ENCODE measurements around the gene PNKD. TPM values are rescaled to one million over a fixed set of nuclear protein-coding genes. Genes with fewer than 3 reads are reported as not detected.

PNKD gene
- total and polyA plus RNA-seq, 2 donors (not counting 1 experiment from before 2014, with no cell fraction given), result 27.7 to 29.1 TPM

DNA sequence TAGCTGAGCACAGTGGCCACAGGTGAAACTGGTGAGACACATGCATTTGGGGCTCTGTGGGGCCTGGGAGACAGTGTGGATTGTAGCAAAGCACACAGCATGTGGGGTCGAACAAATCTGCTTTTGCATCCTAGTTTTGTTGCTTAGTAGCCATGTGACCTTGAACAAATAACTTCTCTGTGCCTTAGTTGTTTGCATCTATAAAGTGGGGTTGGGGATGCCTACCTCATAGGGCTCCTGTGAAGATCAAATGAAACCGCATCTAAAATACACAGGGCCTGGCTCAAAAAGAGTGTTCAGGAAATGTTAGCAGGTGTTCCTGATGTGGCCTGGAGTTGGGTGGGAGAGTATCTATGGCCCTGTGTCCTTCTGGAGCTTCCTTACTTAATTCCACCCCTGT is 56.0 kb downstream of the PNKD start:
- no peak overlapping the region for H3K27ac ChIP-seq (ENCODE audit: insufficient read depth, low read length)
- DNase-seq (ENCODE audit: low read depth in 2 of 2), result no peak

DNA sequence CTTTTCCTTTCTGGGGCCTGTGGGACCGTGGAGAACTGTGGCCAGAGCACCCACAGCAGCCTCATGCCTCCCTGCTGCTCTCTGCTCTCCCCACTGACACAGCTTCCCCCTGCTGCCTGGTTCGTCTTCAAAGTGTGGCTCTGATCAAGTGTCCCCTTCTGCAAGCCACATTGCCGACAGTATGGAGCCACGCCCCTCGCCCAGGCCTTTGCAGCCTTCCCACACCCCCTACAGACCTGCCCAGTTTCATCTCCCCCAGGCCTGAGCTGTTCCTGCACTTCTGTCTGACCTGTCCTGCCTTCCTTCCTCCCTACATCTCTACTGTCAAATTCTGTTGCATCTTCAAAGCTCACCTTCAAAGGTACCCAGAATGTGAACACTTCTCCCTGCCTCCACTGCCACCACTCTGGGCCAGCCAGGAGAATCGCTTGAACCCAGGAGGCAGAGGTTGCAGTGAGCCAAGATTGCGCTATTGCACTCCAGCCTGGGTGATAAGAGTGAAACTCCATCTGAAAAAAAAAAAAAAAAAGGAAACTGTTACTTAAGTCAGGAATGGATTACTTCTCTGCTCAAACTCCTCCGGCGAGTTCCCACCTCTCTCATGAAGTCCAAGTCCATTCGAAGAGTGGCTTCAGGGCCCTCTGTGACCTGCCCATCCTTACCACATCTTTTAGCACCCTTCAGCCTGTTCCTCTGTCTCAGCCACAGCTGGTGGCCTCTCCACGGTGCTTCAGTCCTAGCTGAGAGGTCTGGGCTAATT is 57.3 kb downstream of the PNKD start:
- no peak overlapping the region for H3K4me2 ChIP-seq (ENCODE audit: extremely low read depth, insufficient read depth, low read length)
- H3K79me2 ChIP-seq (ENCODE audit: control insufficient read depth, insufficient read depth, low read length), result no peaks in the 10 kb centered on the region
- H3K27me3 ChIP-seq (ENCODE audit: control insufficient read depth, insufficient read depth, low read length), result no peaks in the 10 kb centered on the region
- H3K4me3 ChIP-seq (replicated peaks in 1 of 4; ENCODE audit: control extremely low read depth in 1 of 4, insufficient read depth in 1 of 4, low read depth in 3 of 4, low read length in 4 of 4), result no peak overlapping the region
- no peaks in the 10 kb centered on the region for H3K9me3 ChIP-seq (ENCODE audit: control insufficient read depth, insufficient read depth, low read depth, low read length)
- no peak overlapping the region for H3K9ac ChIP-seq (ENCODE audit: insufficient read depth, low read length)
- H3K27ac ChIP-seq (ENCODE audit: insufficient read depth, low read length), result no peak overlapping the region
- H3K36me3 ChIP-seq (ENCODE audit: control insufficient read depth, insufficient read depth, low read length), result no peaks in the 10 kb centered on the region
- TF ChIP-seq EZH2 (IDR thresholded peaks at IDR 0.05; ENCODE audit: low read length, missing control alignments), result no peak
- TF ChIP-seq, protein P1, sequence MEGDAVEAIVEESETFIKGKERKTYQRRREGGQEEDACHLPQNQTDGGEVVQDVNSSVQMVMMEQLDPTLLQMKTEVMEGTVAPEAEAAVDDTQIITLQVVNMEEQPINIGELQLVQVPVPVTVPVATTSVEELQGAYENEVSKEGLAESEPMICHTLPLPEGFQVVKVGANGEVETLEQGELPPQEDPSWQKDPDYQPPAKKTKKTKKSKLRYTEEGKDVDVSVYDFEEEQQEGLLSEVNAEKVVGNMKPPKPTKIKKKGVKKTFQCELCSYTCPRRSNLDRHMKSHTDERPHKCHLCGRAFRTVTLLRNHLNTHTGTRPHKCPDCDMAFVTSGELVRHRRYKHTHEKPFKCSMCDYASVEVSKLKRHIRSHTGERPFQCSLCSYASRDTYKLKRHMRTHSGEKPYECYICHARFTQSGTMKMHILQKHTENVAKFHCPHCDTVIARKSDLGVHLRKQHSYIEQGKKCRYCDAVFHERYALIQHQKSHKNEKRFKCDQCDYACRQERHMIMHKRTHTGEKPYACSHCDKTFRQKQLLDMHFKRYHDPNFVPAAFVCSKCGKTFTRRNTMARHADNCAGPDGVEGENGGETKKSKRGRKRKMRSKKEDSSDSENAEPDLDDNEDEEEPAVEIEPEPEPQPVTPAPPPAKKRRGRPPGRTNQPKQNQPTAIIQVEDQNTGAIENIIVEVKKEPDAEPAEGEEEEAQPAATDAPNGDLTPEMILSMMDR (conservative IDR thresholded peaks at IDR 0.05 in 1 of 2, IDR thresholded peaks at IDR 0.05 in 1 of 2; ENCODE audit: low read depth in 1 of 2, low read length in 2 of 2), result no peak
- no peak overlapping the region for H2AFZ ChIP-seq (ENCODE audit: low read length)
- H4K20me1 ChIP-seq (ENCODE audit: control insufficient read depth, extremely low read depth, insufficient read depth, low read length), result no peaks in the 10 kb centered on the region
- no peak for DNase-seq (ENCODE audit: low read depth in 2 of 2)
- H3K4me1 ChIP-seq (ENCODE audit: control insufficient read depth, extremely low read depth, insufficient read depth, low read length), result peaks cover 7% of the 10 kb centered on the region

More for the DNA sequence above, 56.0 kb downstream of the PNKD start:
- Histone ChIP-seq H3K4me2 (ENCODE audit: extremely low read depth, insufficient read depth, low read length) (no peak overlapping the region), H3K79me2 (ENCODE audit: control insufficient read depth, insufficient read depth, low read length) (no peaks in the 10 kb centered on the region), H3K27me3 (ENCODE audit: control insufficient read depth, insufficient read depth, low read length) (no peaks in the 10 kb centered on the region), H3K9ac (ENCODE audit: insufficient read depth, low read length) (no peak overlapping the region), H3K36me3 (ENCODE audit: control insufficient read depth, insufficient read depth, low read length) (no peaks in the 10 kb centered on the region), H4K20me1 (ENCODE audit: control insufficient read depth, extremely low read depth, insufficient read depth, low read length) (no peaks in the 10 kb centered on the region), H2AFZ (ENCODE audit: low read length) (no peak overlapping the region), H3K4me3 (replicated peaks in 1 of 4; ENCODE audit: control extremely low read depth in 1 of 4, insufficient read depth in 1 of 4, low read depth in 3 of 4, low read length in 4 of 4) (no peak overlapping the region), H3K4me1 (ENCODE audit: control insufficient read depth, extremely low read depth, insufficient read depth, low read length) (peaks cover 11% of the 10 kb centered on the region), H3K9me3 (ENCODE audit: control insufficient read depth, insufficient read depth, low read depth, low read length) (no peaks in the 10 kb centered on the region)
- no peak for TF ChIP-seq EZH2 (IDR thresholded peaks at IDR 0.05; ENCODE audit: low read length, missing control alignments)
- TF ChIP-seq, protein P1 (conservative IDR thresholded peaks at IDR 0.05 in 1 of 2, IDR thresholded peaks at IDR 0.05 in 1 of 2; ENCODE audit: low read depth in 1 of 2, low read length in 2 of 2), result no peak

DNA sequence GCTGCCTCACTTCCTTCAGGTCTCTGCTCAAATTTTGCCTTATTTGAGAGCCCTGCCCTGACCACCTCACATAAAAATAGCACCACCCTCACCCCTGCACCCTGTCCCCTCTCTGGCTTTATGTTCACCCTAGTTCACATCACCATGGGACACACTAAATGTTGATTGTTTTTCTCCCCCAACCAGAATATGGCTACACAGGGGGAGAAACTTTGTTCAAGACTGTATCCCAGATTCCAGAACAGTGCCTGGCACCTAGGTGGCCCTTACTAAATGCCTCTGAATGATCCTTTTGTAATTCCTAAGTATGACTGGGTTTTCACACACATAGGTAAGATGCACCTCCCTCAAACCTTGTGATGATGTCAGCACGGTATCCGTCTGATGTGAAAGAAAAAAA is 58.0 kb downstream of the PNKD start:
- no peak overlapping the region for H3K4me3 ChIP-seq (replicated peaks in 1 of 4; ENCODE audit: control extremely low read depth in 1 of 4, insufficient read depth in 1 of 4, low read depth in 3 of 4, low read length in 4 of 4)
- H4K20me1 ChIP-seq (ENCODE audit: control insufficient read depth, extremely low read depth, insufficient read depth, low read length), result no peaks in the 10 kb centered on the region
- DNase-seq (ENCODE audit: low read depth in 2 of 2), result no peak
- no peak overlapping the region for H2AFZ ChIP-seq (ENCODE audit: low read length)
- no peaks in the 10 kb centered on the region for H3K79me2 ChIP-seq (ENCODE audit: control insufficient read depth, insufficient read depth, low read length)
- H3K9me3 ChIP-seq (ENCODE audit: control insufficient read depth, insufficient read depth, low read depth, low read length), result no peaks in the 10 kb centered on the region
- no peak overlapping the region for H3K27ac ChIP-seq (ENCODE audit: insufficient read depth, low read length)
- TF ChIP-seq, protein P1 (conservative IDR thresholded peaks at IDR 0.05 in 1 of 2, IDR thresholded peaks at IDR 0.05 in 1 of 2; ENCODE audit: low read depth in 1 of 2, low read length in 2 of 2), result no peak
- TF ChIP-seq EZH2 (IDR thresholded peaks at IDR 0.05; ENCODE audit: low read length, missing control alignments), result no peak
- peaks cover 5% of the 10 kb centered on the region for H3K4me1 ChIP-seq (ENCODE audit: control insufficient read depth, extremely low read depth, insufficient read depth, low read length)
- no peaks in the 10 kb centered on the region for H3K27me3 ChIP-seq (ENCODE audit: control insufficient read depth, insufficient read depth, low read length)
- no peak overlapping the region for H3K9ac ChIP-seq (ENCODE audit: insufficient read depth, low read length)
- no peaks in the 10 kb centered on the region for H3K36me3 ChIP-seq (ENCODE audit: control insufficient read depth, insufficient read depth, low read length)
- H3K4me2 ChIP-seq (ENCODE audit: extremely low read depth, insufficient read depth, low read length), result no peak overlapping the region
